Activated effector memory CD4-positive, alpha-beta T cell treated with anti-CD3 and anti-CD28 coated beads, Interleukin-2, amount 50 U/mL, for 16 hours (primary cell): ENCODE results near the gene ABCA6.
"Not testable (repeated sequence)": the region's sequence is repeated elsewhere in the genome, so short reads cannot be mapped to it uniquely, and the experiment has no call there.

Experiments
- DNase-seq: peaks from one replicate; pipeline ENCODE4 v3.0.0-alpha.2; 2020

ABCA6 gene

GRCh38 chr17:69070378-69071232 is 71.1 kb downstream of the ABCA6 start:
- DNase-seq = not testable (repeated sequence)

DNA sequence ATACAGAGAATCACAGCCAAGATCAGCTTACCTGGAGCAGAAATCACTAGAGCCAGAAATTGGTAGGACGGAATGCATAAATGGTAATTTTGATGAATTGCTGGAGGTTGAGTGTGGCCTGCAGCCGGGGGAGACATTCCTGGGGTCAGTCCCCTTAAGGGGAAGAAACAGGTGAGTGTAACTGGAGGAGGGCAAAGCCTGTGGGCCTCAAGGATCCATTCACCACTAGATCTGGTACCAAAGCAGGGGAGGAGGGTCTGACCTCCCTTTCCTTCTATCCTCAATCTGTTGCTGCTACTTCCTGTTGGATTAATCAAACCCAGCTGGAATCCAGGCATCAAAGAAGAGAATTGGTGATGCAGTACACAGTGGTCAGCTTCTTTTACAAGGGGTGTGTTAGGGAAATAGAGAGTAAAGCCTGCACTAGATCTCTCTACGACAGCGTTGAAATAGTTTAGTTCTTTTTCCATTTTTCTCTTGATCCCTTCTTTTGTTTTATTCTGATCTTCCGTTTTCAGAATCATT is 72.4 kb downstream of the ABCA6 start:
- no peak for DNase-seq

GRCh38 chr17:69067274-69068047 is 74.2 kb downstream of the ABCA6 start:
- no peak for DNase-seq

DNA sequence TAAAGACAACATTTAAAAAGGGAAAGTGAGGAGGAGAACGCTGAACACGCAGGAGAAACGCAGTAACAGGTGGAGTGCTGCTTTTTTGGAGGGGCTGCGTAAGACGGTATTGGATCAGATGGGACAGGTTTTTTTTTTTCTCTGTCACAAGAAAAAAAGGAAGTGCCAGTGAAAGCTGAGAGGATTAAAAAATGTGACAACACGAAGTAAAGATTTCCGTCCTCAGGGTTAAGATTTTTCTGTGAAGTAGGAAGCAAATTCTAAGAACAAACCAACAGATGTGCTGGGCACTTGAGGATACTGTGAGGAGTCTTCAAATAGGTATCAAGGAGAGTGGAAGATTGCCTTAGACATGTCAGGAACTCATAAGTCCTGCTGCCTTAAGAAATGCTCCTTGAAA is 75.2 kb downstream of the ABCA6 start:
- DNase-seq = no peak

- DNase-seq = no peak
Observed at GRCh38 chr17:69065113-69065512, 76.6 kb downstream of the ABCA6 start.

- DNase-seq = no peak
Observed at GRCh38 chr17:69064476-69064875, 77.2 kb downstream of the ABCA6 start.

GRCh38 chr17:69064001-69064400 is 77.7 kb downstream of the ABCA6 start:
- no peak for DNase-seq

- DNase-seq = no peak
Observed at GRCh38 chr17:69062860-69063581, 78.7 kb downstream of the ABCA6 start.

GRCh38 chr17:69061721-69062556 is 79.8 kb downstream of the ABCA6 start:
- no peak for DNase-seq

GRCh38 chr17:69060822-69061221 is 80.9 kb downstream of the ABCA6 start, which contains the start of gene ABCA9:
TSS of gene ABCA9 (minus strand) at chr17:69060927. CDS start at chr17:69051126, 9,801 bp downstream.
- DNase-seq = no peak

- DNase-seq = no peak
Observed at GRCh38 chr17:69059458-69060175, 82.1 kb downstream of the ABCA6 start.

DNA sequence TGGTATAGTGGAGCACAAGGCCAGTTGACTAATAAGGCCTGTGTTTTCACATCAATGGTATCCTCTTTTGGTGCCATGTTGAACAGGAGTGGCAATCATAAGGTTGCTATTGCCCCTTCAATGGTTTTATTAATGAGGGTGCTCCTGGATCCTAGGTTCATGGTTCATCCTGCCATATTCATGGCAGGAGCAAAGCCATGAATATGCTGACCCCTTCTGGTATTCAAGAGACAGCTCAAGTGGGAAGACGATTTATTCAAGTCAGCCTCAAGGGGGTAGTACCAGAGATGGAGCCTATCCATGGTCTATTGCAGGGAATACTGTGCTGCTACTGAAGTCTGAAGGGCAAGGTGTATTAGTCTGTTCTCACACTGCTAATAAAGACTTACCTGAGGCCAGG is 83.5 kb downstream of the ABCA6 start:
- no peak for DNase-seq

DNA sequence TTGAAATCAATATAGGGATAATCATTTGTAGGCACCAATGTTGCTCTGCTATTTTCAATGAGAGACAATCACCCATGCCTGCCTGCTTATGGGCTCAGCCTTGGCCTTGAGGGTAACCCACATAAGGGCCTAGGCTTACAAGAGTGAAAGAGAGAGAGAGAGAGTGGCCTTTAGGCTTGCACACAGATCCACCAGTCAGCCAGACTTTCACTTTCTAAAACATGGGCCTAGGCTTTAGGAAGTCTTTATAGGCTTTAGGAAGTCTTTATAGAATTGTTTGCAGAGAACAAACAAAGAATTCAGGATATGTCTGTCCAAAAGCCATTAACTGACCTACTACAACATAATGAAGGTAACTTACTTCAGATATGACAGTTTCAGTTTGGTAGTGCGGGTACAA is 84.4 kb downstream of the ABCA6 start:
- no peak for DNase-seq

DNA sequence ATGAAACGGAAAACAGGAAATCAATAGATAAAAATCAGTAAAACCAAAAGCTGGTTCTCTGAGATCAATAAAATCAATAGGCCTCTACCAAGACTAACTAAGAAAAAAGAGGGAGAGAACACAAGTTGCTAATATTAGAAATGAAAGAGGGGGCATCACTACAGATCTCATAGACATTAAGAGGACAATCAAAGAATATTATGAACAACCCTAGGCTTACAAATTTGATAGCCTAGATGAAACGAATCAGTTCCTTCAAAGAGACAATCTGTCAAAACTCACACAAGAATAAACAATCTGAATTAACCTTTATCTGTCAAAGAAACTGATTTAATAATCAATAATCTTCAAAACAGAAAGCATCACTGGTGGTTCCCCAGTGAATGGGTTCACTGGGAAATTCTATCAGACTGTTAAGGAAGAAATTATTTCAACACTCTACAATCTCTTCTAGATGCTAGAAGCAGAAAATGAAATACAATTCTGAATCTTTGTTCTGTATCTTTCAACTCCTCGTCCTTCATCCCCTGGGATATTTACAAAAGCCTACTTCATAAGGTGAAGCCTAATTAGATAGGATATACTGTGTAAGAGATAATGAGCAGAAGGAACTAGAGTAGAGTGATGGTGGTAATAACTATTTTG is 85.4 kb downstream of the ABCA6 start:
- no peak for DNase-seq

DNA sequence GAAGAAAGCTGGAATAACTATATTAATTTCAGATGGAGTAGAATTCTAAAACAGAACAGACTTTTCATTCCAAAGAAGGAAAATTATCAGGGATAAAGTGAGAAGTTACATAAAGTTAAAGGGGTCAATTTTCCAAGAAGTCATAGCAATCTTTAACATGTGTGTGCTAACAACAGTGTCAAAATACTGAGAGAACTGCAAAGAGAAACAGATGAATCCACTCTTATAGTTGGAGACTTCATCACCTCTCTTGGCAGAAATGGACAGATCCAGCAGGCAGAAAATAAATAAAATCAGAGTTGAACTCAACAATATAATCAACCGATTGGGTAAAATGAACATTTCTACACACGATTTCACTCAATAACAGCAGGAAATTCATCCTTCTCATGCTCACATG is 86.4 kb downstream of the ABCA6 start:
- DNase-seq = no peak

DNA sequence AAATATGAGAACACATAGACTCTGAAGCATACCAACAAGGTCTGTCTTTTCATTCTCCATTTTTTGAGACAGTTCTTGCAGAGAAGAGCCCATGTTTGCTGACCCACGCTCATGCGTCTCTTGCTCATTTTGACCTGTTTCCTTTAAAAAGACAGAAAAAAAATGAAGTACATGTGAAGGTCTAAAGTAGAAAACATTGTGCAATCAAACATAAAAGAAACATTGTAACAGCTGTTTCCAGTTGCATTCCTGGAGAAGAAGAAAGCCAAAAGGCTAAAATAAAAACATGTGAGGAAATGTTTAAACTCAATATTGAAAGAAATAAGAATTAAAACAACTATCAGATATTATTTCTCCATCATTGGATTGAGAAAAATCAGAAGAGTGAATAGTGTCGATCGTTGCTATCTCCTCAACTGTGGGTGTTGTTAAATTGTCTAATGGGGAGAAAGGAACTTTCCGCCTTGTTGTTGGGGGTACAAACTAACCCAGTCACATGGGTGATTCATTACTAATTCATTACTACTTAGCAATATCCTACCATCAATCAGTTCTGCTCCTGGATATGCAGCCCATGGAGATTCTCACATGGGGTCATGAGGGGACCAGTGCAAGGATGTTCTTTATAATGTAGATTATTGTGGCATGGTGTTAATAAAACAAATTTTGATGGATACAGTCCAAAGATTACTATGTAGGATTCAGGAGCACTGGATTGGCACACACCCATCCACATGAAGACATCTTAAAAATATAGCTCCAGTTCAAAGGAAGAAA is 90.5 kb downstream of the ABCA6 start:
- no peak for DNase-seq

DNA sequence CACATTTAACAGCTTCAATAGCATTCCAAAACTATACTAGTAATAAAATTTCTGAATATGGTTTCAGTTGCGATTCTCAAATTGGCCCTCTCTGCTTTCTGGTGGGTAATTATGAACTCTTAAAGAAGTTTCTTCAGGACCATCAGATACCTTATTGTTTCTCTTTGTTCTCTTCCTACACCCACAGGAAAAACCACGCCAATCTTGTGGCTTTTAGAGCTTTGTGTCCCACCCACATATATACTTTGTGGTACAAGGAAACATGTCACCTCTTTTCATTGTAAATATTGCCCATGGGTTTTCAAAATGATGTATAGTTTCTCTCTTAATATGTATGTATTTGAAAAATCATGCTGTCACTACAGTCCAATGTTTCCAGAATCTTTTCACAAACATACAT is 93.1 kb downstream of the ABCA6 start:
- no peak for DNase-seq

- DNase-seq = no peak
Observed at GRCh38 chr17:69047368-69048263, 94.1 kb downstream of the ABCA6 start.
